ENCODE measurements around the gene USPL1. TPM values are rescaled to one million over a fixed set of nuclear protein-coding genes. Genes with fewer than 3 reads are reported as not detected.

Gene USPL1
- total RNA-seq, 3 donors from 2014 or later, result 10.9 to 16.1 (median 11.4) TPM

DNA sequence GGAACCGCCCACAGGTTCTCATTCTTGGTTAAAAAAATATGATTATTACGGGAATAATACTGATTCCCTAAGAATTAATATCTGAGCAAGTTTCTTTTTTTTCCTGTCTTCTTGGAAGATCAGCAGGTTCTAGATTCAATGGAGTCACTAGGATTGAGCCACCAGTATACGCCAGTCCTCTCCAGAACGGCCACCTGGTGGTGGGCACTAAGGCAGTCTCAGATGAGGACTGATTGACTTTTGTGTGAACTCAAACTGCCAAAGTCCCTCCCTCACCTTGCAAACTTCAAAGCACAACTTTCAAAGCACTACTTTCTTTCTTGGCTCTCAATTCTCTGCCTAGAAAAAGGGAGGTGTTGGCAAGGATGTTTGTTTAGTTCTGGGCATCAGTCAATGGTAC, 84.3 kb downstream of the USPL1 start:
- no peaks in the 10 kb centered on the region for H3K36me3 ChIP-seq (ENCODE audit: low read depth)
- H3K4me3 ChIP-seq, result no peak overlapping the region
- ATAC-seq (no peak), DNase-seq (no peak)
- intact Hi-C loops (cut with DNase I, micrococcal nuclease), result no loop called here
- no peaks in the 10 kb centered on the region for H3K9me3 ChIP-seq
- H3K4me1 ChIP-seq (ENCODE audit: low read depth), result peaks cover 5% of the 10 kb centered on the region
- TF ChIP-seq, protein P1, sequence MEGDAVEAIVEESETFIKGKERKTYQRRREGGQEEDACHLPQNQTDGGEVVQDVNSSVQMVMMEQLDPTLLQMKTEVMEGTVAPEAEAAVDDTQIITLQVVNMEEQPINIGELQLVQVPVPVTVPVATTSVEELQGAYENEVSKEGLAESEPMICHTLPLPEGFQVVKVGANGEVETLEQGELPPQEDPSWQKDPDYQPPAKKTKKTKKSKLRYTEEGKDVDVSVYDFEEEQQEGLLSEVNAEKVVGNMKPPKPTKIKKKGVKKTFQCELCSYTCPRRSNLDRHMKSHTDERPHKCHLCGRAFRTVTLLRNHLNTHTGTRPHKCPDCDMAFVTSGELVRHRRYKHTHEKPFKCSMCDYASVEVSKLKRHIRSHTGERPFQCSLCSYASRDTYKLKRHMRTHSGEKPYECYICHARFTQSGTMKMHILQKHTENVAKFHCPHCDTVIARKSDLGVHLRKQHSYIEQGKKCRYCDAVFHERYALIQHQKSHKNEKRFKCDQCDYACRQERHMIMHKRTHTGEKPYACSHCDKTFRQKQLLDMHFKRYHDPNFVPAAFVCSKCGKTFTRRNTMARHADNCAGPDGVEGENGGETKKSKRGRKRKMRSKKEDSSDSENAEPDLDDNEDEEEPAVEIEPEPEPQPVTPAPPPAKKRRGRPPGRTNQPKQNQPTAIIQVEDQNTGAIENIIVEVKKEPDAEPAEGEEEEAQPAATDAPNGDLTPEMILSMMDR (IDR thresholded peaks at IDR 0.05), result no peak

DNA sequence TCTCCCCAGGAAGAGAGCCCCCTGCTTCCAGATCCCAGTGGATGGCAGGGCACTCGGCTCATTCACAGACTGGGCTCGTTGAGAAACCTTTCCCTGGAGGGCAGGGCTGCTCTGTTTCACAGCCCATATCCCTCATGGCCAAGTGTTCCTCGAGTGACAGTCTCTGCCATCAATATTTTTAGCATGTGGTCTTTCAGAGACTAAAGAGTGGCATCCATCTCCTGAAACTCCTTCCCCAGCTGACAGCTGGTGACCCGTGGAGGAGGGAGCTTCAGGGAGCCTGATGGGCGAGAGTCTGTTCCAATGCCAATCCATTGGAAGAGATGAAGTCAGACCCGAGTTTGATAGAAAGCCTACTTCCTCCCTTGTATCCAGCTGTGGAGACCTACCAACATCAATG, 86.9 kb downstream of the USPL1 start:
- Histone ChIP-seq H3K4me3 (no peak overlapping the region), H3K9me3 (no peaks in the 10 kb centered on the region), H3K36me3 (ENCODE audit: low read depth) (no peaks in the 10 kb centered on the region), H3K4me1 (ENCODE audit: low read depth) (no peaks in the 10 kb centered on the region)
- ATAC-seq (no peak), DNase-seq (no peak)
- intact Hi-C loops (cut with DNase I, micrococcal nuclease), result no loop called here
- TF ChIP-seq, protein P1 (IDR thresholded peaks at IDR 0.05), result no peak

DNA sequence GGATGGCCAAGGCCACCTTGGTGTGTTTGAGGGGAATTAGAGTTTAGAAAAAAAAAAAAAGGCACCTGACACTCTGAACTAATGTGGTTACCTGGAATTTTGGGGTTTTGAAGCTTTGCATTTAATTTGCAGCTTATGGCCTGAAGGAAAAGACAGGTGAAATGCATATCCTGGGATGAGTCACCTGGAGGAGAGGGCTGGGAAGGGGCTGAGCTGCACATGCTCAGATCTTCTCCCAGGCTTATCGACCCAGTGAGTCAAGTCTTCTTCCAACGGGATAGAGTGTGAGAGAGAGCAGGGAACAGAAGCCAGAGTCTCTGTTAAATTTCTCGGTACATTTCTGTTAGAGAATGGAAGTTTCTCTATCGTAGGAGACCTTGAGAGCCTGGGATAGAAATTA, 88.0 kb downstream of the USPL1 start:
- Histone ChIP-seq H3K36me3 (ENCODE audit: low read depth) (no peaks in the 10 kb centered on the region), H3K9me3 (no peaks in the 10 kb centered on the region), H3K4me1 (ENCODE audit: low read depth) (no peaks in the 10 kb centered on the region), H3K4me3 (no peak overlapping the region)
- intact Hi-C loops (cut with DNase I, micrococcal nuclease), result no loop called here
- TF ChIP-seq, protein P1 (IDR thresholded peaks at IDR 0.05), result no peak
- DNase-seq, result no peak
- no peak for ATAC-seq

DNA sequence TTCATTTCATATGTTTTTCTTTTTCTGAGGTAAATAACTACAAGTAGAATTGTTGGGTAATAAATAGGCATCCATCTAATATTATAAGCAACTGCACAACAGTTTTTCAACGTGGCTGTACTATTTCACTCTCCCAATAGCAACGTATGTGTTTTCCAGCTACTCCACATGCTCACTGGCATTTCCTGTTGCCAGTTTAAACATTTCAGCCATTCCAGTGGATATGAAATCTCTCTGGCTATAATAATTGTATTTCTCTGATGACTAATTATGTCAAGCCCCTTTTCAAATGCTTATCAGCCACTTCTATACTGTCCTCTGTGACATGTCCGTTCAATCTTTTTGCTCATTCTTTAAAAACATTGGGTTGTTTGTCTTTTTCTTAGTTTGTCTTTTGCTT, 90.8 kb downstream of the USPL1 start:
- H3K9me3 ChIP-seq, result no peaks in the 10 kb centered on the region
- no peaks in the 10 kb centered on the region for H3K4me1 ChIP-seq (ENCODE audit: low read depth)

More for the DNA sequence above, 90.8 kb downstream of the USPL1 start:
- DNase-seq, result no peak
- H3K36me3 ChIP-seq (ENCODE audit: low read depth), result no peaks in the 10 kb centered on the region
- TF ChIP-seq, protein P1 (IDR thresholded peaks at IDR 0.05), result no peak
- intact Hi-C loops (cut with DNase I, micrococcal nuclease), result no loop called here
- no peak for ATAC-seq
- no peak overlapping the region for H3K4me3 ChIP-seq

Other genes starting within 250 kb of the USPL1 start
- gene UBE2L5, start 195.4 kb upstream of the USPL1 start, total RNA-seq, result not detected
- gene HMGB1, start 152.0 kb upstream of the USPL1 start, total RNA-seq, result 100 to 1,000 TPM; 178 to 303 (median 259) TPM
- 10 to 100 TPM in 2 of 3 donors, 1 to 10 TPM in 1; 5.1 to 13.8 (median 11.8) TPM for gene ALOX5AP, start 117.6 kb downstream of the USPL1 start, total RNA-seq

All from mucosa of descending colon (tissue), 3 donors.